ENCODE results near the gene SDHAF1. TPM values are rescaled to one million over a fixed set of nuclear protein-coding genes. Genes with fewer than 3 reads are reported as not detected.
A peak's percentile ranks its signal among the peaks of the same experiment; 100 is the strongest.
"Not testable (repeated sequence)": the region's sequence is repeated elsewhere in the genome, so short reads cannot be mapped to it uniquely, and the experiment has no call there.

The SDHAF1 gene
- 14.2 TPM for total RNA-seq
- long read RNA-seq, transcript SDHAF1-201 (1 exons, 1,117 nt) = major isoform, 31 of 31 reads
- long read RNA-seq, partial matches to known transcripts = 0 of 31 reads
- long read RNA-seq, other reads (novel, unspliced or antisense) = 0 of 31 reads

- peak; percentile 96 for ATAC-seq
- H3K36me3 ChIP-seq = peaks cover 10% of the 10 kb centered on the region
- no peaks in the 10 kb centered on the region for H3K9me3 ChIP-seq
- peak within 1 kb of the TSS; percentile 88 for H3K27ac ChIP-seq
- intact Hi-C loops (cut with DNase I) = no loop called here
- TF ChIP-seq CTCF (IDR thresholded peaks at IDR 0.05) = no peak
- no peaks in the 10 kb centered on the region for H3K27me3 ChIP-seq
- H3K4me3 ChIP-seq = peak within 1 kb of the TSS; percentile 99
- peak; percentile 99 for DNase-seq
- H3K4me1 ChIP-seq = peaks cover 19% of the 10 kb centered on the region
These were observed at the start of gene SDHAF1 for GRCh38 chr19:35995048-35995993. SDHAF1 (plus strand) TSS chr19:35995188; CDS start chr19:35995275, 87 bp downstream.

GRCh38 chr19:35946203-35946602, 48.8 kb upstream of the SDHAF1 start:
- no peaks in the 10 kb centered on the region for H3K4me1 ChIP-seq
- no peaks in the 10 kb centered on the region for H3K9me3 ChIP-seq
- no peaks in the 10 kb centered on the region for H3K36me3 ChIP-seq
- no peak for ATAC-seq
- intact Hi-C loops (cut with DNase I) = no loop called here
- no peak for TF ChIP-seq CTCF (IDR thresholded peaks at IDR 0.05)
- no peak overlapping the region for H3K27ac ChIP-seq
- DNase-seq = no peak
- no peak overlapping the region for H3K4me3 ChIP-seq
- H3K27me3 ChIP-seq = no peaks in the 10 kb centered on the region

GRCh38 chr19:35949131-35949530, 45.9 kb upstream of the SDHAF1 start:
- TF ChIP-seq CTCF (IDR thresholded peaks at IDR 0.05) = no peak
- Histone ChIP-seq H3K27me3 (no peaks in the 10 kb centered on the region), H3K4me3 (no peak overlapping the region), H3K9me3 (no peaks in the 10 kb centered on the region), H3K36me3 (no peaks in the 10 kb centered on the region), H3K27ac (no peak overlapping the region), H3K4me1 (peaks cover 4% of the 10 kb centered on the region)
- DNase-seq (no peak), ATAC-seq (no peak)
- intact Hi-C loops (cut with DNase I) = no loop called here

GRCh38 chr19:35955881-35956634, 38.9 kb upstream of the SDHAF1 start:
- no peaks in the 10 kb centered on the region for H3K36me3 ChIP-seq
- no peak for TF ChIP-seq CTCF (IDR thresholded peaks at IDR 0.05)
- H3K27me3 ChIP-seq = peaks cover 23% of the 10 kb centered on the region
- ATAC-seq = no peak
- H3K4me3 ChIP-seq = no peak overlapping the region
- no peak for DNase-seq
- intact Hi-C loops (cut with DNase I) = no loop called here
- peaks cover 12% of the 10 kb centered on the region for H3K4me1 ChIP-seq
- H3K9me3 ChIP-seq = no peaks in the 10 kb centered on the region
- no peak overlapping the region for H3K27ac ChIP-seq

GRCh38 chr19:35957411-35957810, 37.6 kb upstream of the SDHAF1 start:
- intact Hi-C loops (cut with DNase I); H3K27ac ChIP-seq; ATAC-seq; H3K9me3 ChIP-seq; H3K36me3 ChIP-seq; H3K4me3 ChIP-seq; DNase-seq: not testable (repeated sequence)
- Histone ChIP-seq H3K27me3 (peaks cover 32% of the 10 kb centered on the region), H3K4me1 (peaks cover 12% of the 10 kb centered on the region)

GRCh38 chr19:35958660-35959039, 36.3 kb upstream of the SDHAF1 start:
- Histone ChIP-seq H3K4me1 (peaks cover 11% of the 10 kb centered on the region), H3K9me3 (no peaks in the 10 kb centered on the region), H3K27me3 (peaks cover 39% of the 10 kb centered on the region), H3K27ac (no peak overlapping the region), H3K36me3 (no peaks in the 10 kb centered on the region), H3K4me3 (peak overlapping the region; percentile 30)
- intact Hi-C loops (cut with DNase I) = no loop called here
- DNase-seq (no peak), ATAC-seq (no peak)
- no peak for TF ChIP-seq CTCF (IDR thresholded peaks at IDR 0.05)
